Stimulated activated CD4-positive, alpha-beta T cell treated with anti-CD3 and anti-CD28 coated beads, Interleukin-2, amount 100 ng/mL, for 4 hours (primary cell): ENCODE data around the gene BROX.
"Not testable (repeated sequence)": the region's sequence is repeated elsewhere in the genome, so short reads cannot be mapped to it uniquely, and the experiment has no call there.

Experiments
- DNase-seq: peaks from one replicate; pipeline ENCODE4 v3.0.0-alpha.2; 2020; ENCODE audit warnings: low read depth

Gene BROX, protein sequence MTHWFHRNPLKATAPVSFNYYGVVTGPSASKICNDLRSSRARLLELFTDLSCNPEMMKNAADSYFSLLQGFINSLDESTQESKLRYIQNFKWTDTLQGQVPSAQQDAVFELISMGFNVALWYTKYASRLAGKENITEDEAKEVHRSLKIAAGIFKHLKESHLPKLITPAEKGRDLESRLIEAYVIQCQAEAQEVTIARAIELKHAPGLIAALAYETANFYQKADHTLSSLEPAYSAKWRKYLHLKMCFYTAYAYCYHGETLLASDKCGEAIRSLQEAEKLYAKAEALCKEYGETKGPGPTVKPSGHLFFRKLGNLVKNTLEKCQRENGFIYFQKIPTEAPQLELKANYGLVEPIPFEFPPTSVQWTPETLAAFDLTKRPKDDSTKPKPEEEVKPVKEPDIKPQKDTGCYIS

DNA sequence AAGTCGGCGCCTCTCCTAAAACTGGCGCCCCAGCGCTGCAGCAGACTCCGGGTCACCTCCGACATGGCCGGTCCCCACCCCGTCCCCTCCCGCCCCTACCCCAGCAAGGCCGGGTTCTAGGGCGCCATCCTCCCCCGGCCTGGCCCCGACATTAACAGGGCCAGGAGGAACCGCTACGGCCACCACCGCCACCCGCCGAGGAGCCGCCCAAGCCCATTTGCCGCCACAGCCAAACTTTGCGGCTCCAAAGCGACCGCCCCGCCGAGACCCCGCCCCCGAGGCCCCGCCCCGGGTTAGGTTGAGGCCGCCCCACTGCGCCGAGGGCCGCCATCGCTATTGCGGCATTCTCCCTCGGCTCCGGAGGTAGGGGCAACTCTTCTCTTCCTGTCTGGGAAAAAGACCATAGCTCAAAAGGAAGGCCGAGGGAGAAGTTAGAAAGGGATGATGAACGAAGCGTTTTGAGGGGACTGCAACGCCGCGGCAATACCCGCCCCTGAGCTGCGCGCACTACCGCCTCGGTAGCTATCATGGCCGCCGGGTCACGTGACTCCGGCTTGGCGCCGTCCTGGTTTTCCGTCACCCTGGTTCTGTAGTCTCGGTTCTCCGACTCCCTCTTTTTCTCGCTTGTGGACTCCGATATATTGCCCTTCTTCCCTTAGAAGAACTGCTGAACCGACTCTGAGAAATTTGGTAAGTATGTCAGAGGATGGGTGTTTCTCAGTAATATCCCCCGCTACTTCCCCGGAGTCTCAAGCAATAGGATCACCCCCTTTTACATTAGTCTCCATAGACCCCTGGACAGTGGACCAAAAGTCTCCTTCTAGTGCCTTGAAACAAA is at the start of gene BROX, which contains the start of gene AIDA:
Gene BROX (plus strand): TSS at position 312 of the 838 bp plus-strand sequence. CDS start 3,136 bp downstream, outside the sequence.
Gene AIDA (minus strand): TSS at position 239 of the 838 bp plus-strand sequence. CDS start 174 bp downstream, at position 65.
- DNase-seq = peak; percentile 91

DNA sequence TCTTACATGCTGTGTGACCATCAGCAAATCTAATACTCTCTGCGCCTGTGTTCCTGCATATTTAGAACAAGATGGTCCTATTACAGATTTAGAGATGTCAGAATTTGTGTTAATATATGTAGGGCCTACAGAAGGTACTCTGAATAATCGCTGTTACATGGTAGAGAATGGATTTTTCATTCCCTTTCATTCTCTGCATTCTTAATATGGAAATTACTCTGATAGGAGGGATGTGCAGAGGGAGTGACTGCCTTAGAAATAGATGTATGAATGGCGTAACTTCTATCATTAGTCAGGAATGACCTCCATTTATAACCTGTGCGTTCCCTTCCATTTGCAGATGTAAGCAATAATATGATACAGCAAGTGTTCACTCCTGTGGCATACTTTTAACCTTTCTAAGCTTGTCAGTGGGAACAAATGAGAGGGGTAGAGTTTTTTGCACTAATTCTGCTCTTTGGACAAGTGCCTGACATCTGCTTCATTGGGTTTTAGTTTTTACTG is 48.9 kb upstream of the BROX start:
- no peak for DNase-seq

DNA sequence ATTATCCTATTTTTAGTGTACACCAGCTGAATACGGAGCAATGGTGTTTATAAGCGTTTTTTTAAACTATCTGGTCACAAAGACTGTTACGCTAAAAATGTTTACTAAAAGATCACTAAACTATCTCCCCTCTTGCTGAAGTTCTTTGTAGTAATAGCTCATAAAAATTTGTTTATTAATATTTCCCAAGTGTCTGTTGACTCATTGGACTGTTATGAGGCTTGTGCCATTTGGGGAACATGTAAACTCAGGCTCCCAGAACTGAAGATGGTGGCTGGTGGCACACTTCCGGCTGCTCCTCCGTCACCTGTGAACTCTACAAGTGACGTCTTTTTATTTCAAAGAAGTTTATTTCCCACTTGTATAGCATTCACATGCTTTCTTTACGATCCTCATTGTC is 46.4 kb upstream of the BROX start:
- no peak for DNase-seq

DNA sequence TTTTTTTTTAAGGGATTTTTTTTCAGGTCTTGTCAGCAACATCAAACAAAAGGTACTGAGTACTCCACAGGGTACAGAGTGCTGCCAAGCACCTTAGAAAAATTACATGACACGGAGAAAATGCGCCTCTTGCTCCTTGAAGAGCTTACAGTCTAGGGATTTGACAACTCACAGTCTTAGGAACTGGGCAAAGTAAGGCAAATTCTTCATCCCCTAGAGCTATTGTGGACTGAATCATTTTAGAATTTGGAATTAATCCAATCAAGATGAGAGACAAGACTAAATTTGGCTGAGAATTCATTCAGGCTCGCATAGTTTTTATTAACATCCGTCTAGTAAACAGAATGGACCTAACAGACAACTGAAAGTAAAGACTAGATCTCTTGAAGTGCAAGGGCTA is 44.2 kb upstream of the BROX start:
- not testable (repeated sequence) for DNase-seq

DNA sequence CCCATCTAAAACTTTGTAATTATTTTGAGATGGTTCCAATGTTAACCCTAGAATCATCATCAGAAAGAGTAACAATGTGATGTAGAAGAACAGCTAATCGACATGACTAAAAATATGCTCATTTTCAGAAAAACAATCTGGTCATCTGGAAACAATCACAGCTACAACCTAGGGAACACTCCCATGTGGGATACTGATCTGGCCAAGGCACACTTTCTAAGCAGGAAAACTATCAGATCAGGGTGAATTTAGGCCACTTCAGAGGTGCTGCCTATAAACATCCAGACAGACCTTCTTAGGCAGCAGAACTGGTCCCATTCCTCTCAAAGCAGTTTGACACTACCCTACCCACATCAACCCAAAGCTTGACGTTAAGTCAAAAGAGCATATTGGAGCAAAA is 43.3 kb upstream of the BROX start:
- DNase-seq = not testable (repeated sequence)

DNA sequence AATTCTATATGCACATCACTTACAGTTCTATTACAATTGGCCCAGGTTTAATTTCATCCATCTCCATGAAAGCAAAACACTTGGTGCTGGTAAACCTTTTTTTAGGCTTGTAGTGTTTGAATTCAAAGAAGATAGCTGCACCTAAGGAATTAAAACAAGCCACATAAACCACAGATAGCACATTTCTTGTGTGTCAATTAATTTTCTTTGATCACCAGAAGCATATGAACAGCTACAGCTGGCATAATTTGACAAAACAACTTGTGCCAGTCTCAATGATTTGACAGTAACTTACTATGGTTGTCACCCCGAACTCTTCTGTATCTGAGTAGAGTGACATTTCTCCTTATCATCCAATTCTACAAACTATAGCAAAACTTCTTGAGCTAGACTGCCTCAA is 42.3 kb upstream of the BROX start:
- no peak for DNase-seq

DNA sequence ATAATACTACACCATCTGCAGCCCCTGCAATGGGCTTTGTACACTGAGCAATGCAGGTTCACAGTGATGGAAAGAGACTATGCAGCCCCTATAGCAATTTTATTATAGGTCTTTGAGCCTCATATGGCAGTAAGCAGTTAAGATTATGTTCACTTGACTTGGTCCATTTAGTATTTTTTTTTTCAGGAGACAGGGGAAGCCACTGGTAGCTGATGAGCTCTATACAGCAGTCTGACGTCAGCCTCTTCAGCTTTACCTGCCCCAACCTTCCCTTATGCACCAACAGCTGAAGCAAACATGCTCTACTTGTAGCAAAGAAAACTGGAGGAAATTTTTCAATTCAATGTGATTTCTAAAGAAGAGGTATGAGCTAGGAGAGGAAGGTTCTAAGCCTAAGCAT is 32.3 kb upstream of the BROX start:
- no peak for DNase-seq

DNA sequence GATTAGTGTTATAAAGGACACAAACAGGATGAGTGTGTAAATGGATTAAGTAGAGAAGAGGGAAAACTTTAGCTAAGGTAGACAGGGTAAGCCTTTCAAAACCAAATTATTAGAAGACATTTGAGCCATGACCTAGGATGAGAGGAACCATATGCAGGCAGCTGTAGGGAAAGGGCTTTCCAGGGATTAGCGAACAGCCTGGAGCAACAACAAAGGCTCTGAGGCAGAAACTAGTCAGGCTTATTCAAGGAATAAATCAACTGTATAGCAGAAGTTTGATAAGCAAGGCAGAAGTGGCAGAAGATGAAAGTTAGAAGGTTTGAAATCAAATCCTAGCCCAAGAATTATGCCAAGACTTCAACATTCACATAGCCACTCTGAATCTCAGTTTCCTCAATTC is 21.3 kb upstream of the BROX start:
- DNase-seq = no peak

DNA sequence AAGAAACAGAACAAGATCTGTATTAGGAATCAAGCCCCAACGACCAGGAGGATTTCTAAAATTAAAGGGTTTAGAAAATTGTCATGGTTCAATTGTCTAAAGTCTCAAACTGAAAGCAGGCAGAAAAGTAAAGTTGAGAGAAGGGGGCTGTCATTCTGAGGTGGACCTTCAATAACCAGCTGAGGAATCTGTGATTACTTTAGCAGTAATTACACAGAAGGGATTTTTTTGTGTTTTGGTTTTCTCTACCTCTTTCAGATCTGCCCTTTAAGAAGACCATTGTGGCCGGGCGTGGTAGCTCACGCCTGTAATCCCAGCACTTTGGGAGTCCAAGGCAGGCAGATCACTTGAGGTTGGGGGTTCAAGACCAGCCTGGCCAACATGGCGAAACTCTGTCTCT is 17.4 kb upstream of the BROX start:
- DNase-seq = no peak

DNA sequence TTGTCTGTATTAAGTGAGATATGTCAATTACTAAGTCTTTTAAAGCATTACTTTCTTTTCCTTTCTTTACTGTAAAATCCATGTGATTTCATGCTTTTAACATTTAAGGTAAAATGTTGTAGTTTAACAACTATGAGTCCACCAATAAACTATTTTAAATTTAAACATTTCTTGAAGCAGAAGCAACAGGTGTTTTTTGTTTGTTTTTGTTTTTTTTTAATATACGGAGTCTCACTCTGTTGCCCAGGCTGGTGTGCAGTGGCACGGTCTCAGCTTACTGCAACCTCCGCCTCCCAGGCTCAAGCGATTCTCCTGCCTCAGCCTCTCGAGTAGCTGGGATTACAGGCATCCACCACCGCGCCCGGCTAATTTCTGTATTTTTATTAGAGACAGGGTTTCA is 15.6 kb upstream of the BROX start:
- DNase-seq = no peak

DNA sequence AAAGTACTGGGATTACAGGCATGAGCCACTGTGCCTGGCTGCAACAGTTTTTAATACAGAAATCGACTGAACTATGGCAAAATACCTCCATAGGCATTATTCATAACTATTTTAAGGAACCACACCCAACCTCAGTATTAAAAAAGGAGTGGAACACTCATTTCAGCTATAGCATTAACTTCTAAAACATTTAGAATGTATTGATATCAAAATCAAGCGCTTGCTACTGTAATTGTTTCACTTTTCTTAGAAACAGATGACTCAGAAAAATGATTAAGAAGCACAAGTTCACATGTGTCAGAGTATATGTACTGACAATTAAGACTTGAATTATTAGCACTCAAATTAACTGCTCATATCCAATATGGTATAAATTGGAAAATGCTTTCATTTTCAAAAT is 15.2 kb upstream of the BROX start:
- DNase-seq = no peak

DNA sequence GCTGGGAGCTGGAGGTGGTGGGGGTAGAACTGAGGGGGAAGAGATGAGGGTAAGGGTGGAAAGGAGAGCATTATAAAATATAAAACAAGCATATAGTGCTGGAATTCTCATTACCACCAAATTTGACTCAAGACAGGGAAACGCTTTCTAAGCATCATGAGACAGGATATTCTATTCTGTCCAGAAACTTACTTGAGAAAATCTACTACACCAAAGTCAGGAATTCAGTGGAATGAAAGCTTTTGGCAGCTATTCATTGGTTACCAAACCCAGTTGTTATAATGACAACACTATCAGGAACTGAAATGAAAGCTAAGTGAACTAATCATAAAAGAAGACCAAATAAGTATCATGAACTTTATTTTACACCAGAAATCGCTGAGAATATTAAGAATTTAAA is 14.5 kb upstream of the BROX start:
- no peak for DNase-seq

DNA sequence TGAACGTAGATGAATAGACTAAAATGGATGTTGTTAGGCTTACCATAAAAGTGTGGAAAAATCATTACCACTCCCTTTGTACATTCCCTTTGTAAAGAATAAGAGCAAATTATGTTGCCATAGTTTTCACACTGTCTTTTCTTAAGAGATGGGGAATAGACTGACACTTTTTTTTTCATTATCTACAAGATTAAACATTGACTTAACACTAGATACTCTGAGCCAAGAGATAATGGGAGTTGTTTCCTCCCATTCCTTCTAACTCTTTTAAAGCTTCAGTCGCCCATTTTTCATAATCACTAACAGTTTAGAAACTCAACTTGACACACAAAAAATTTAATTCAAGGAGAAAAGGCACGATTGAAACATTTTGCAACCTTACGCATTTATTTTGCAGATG is 10.2 kb upstream of the BROX start:
- DNase-seq = no peak

DNA sequence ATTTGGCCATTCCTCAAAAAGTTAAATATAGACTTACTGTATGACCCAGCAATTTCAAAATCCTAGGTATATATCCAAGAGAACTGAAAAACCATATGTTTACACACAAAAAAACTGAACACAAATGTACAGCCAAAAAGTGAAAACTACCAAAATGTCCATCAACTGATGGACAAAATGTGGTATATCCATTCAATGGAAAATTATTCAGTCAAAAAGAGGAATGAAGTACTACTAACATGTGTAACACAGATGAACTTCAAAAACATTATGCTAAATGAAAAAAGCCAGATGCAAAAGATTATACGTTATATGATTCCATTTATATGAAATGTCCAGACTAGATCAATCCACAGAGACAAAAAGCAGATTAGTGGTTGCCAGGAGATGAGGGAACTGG is 8.1 kb upstream of the BROX start:
- DNase-seq = no peak

DNA sequence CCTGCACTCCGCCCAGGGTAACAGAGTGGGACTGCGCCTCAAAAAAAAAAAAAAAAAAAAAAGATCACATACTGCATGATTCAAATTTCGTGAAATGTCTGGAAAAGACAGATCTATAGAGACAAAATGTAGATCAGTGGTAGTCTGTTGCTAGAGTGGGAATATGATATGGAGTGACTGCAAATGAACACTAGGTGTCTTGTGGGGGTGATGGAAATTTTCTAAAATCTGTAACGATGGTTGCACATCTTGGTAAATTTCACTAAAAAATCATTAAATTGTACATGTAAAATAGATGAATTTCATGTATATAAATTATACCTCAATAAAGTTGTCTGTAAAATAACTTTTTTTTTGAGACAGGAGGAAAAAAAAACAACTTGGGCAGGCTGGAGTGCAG is 5.5 kb upstream of the BROX start:
- DNase-seq = no peak

DNA sequence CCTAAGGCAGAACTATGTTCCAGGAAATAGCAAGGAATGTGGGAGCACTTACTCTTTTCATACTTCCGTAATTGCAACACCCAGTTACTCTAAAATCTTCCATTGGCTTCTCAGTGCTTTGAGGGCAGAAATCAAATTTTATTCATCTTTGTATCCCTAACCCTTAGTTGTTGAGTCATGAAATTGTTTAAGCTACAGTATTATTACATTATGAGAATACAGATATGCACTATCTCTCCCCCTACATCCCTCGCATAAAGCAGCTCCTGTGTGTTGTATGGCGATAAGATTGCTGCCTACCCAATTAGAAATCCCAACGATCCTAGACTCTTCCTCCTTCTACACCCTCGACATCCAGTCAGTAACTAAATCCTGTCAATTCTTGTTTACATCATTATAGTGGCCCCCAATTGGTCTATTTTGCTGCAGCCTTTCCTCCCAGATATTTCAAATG is 2.6 kb upstream of the BROX start:
- no peak for DNase-seq

DNA sequence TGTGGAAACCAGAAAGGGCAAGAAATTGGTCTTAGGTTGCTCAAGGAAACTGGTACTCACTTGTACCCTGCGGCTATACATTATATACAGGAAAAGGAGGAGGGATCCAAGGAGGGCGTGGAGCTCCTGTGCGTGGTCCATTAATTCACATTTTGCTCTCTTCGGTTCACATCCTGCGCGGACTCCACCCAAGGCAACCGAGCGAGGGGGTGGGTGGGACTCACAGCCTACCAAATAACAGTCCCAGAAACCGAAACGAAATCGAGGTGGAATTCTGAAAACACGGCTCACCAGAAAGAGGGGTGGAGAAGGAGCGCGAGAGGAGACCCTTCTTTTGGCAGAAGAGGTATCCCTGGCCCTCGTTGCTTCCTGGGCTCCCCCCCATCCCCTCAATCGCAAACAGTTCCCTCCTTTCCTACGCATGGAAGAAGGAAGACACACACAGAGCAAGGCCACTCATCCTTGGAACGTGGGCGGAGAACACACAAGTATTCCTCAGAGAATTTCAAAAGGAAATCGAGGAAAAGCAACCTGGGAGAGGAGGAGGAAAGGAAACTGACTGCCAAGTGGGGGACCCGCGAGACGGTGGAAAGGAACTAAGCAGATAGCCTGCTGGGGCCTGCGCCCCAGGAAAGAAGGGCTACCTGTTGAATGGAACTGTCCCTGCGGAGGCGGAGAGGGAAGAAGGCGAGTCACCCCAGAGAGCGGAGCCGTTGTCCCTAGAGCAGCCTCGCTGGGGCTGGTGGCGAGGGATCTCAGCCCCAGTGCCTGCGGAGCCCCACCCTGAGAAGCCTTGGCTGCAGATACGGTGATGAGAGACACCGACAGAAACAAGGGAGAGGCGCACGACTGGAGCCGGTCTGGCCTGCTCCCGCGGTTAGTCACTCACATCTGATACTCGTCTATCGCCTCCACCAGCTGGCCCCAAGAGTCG is 778 bp upstream of the BROX start:
- peak; percentile 58 for DNase-seq

DNA sequence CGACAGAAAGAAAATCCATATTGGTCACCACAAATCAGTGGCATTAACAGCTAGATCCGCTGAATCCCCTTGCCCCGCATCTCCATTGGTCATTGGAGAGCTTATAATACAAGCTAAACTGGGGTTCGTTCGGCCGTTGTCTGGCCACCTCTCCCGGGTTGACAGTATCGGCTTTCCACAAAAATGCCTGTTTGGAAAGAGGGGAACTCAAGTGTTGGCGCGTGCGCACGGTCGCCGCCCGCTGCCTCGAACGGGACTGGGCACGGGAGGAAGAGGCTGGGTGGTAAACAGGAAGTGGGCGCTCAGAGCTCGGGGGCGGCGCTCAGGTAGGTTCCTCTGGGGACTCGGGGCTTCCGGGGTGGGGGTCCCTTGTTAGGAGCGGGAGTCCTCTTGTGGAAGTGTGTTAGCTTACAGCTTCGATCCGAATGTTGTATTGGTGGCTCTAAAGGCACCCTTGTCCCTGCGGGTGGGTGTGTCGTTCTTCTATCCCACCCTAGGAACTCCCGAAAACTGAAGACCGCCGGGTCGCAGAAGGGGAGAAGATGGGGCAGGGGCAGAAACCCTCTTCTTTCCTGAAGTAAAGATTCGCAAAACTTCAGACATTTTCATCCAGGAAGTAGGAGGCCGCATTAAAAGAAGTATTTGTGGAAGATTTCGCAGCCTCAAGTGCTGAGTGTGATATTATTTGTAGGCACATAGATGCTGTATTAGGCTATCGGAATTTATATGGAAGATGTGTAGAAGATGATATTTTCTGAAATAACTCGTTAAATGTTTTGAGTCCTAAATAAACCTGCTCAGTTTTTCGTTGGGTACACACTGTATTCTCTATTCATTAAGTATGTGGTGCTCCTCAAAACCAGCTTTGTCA is 962 bp downstream of the BROX start:
- peak; percentile 84 for DNase-seq

DNA sequence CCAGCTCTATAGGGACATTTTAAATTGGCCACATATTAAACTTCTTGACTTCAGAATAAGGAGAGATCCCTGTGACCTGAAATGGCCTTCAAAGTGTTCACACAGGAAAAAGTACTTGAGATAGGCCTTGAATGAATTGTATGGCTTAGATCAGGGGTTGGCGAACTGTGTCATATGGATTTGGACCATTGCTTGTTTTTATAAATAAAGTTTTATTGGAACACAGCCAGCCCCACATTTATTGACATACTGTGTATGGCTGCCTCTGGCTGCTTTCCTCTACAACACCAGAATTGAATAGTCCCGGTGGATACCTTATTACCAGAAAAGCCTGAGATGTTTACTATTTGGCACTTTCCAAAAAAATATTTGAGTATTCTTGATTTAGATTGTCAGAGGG is 4.0 kb downstream of the BROX start:
- DNase-seq = no peak

DNA sequence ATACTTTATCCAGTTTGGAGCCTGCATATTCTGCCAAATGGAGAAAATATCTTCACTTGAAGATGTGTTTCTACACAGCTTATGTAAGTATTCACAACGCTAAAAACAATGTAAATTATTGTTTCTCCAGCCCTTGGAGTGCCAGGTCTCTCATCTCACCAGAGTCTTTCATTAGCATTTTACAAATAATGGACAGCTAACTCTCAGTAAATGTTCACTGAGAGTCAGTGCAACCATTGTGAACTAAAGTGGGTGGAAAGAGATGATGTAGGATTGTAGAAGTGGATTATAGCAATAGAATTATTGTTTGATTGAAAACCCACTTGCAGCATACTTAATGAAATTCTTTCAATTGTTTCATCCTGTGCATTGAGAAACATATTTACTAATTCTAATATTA is 16.4 kb downstream of the BROX start:
- DNase-seq = no peak

DNA sequence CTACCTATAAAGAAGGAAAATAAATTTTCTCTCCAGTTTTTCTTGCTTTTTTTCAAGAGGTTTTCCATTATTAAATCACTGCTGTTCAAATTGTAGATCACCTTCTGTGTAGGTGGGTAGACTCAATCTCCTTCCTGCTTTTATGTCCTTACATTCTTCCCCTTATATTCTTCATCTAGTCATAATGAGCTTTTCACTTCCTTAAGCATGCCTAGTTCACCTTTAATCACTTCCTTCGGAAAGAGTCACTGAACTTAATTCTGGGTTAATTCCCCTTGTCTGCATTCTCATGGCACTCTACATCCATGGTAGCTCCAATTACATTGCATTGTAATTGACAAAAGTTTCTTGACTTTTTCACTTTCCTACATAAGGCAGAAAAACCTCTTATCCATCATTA is 18.5 kb downstream of the BROX start:
- DNase-seq = no peak
